ENCODE data around the gene ZNF136.

Gene ZNF136

DNA sequence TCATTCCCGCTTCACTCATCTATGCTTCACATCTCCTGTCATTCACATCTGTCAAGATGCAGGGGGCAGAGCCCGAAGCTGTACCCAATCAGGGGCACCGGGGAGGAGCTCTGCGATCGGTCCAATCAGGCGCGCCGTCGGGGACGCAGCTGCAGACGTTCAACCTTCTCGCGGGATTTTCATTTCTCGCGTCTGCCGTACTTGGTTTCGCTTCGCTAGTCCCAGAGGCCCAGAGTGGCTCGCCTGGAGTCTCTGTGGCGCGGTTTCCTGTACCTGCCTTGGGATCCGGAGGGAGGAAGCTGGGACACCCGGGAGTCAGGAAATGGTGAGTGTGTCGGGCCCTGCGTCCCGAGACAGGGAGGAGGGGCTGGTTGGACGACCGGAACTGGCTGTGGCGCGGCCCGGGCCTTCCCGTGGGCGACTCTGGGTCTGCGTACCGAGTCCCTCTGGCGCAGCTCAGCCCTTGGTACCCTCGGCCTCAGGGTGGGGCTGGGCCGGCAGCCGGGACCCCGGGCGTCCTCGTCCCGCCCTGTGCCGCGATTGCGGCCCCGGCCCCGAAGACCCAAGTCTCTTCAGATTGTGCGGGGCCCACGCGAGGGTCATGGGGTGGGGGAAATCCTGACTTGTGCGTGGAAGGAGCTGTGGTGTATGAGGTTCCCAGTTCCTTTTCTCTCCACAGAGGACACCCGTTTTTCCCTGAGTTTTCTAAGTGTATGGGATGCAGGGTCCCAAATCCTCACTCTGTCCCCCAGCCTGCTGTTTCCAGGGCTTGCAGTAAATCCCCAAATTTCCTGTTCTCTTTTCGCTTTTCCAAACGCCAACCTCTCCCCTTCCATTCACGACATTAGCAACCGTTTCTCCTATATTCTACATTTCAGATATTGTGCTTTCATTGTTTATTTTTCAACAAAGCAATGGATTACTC is at the start of gene ZNF136:
ZNF136 (plus strand) TSS at position 215 of the 925 bp plus-strand sequence; CDS start at position 323, 108 bp downstream.
- Histone ChIP-seq H3K4me3 (ENCODE audit: low read depth, low read length) (peak within 1 kb of the TSS; percentile 88), H3K9ac (ENCODE audit: low read depth, low read length) (peak within 1 kb of the TSS; percentile 84), H3K4me1 (ENCODE audit: control insufficient read depth, insufficient read depth, low read length) (peaks cover 2% of the 10 kb centered on the region), H3K27me3 (ENCODE audit: control insufficient read depth, insufficient read depth, low read length) (no peaks in the 10 kb centered on the region), H3K9me3 (ENCODE audit: control insufficient read depth, insufficient read depth, low read length) (no peaks in the 10 kb centered on the region), H3K36me3 (ENCODE audit: control insufficient read depth, insufficient read depth, low read length) (no peaks in the 10 kb centered on the region)

DNA sequence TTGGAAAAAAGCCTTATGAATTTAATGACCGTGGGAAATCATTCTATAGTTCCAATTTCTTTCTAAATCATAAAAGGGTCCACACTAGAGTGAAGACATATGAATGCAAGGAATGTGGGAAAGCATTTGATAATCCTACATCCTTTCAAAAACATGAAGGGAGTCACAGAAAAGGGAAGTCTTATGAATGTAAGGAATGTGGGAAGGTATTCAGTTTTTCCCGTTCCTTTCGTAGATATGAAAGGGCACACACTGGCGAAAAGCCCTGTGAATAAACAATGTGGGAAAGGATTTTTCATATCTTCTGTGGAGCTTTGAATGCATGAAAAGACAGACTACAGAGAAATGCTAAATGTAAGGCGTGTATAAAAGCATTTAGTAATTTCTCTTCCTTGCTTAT is 49.8 kb upstream of the ZNF136 start:
- Histone ChIP-seq H3K27me3 (ENCODE audit: control insufficient read depth, insufficient read depth, low read length) (no peaks in the 10 kb centered on the region), H3K9me3 (ENCODE audit: control insufficient read depth, insufficient read depth, low read length) (peaks cover 37% of the 10 kb centered on the region), H3K9ac (ENCODE audit: low read depth, low read length) (no peak overlapping the region), H3K36me3 (ENCODE audit: control insufficient read depth, insufficient read depth, low read length) (peaks cover 42% of the 10 kb centered on the region), H3K4me1 (ENCODE audit: control insufficient read depth, insufficient read depth, low read length) (no peaks in the 10 kb centered on the region), H3K4me3 (ENCODE audit: low read depth, low read length) (no peak overlapping the region)

- Histone ChIP-seq H3K36me3 (ENCODE audit: control insufficient read depth, insufficient read depth, low read length) (peaks cover 13% of the 10 kb centered on the region), H3K4me3 (ENCODE audit: low read depth, low read length) (no peak overlapping the region), H3K4me1 (ENCODE audit: control insufficient read depth, insufficient read depth, low read length) (no peaks in the 10 kb centered on the region), H3K9ac (ENCODE audit: low read depth, low read length) (no peak overlapping the region), H3K27me3 (ENCODE audit: control insufficient read depth, insufficient read depth, low read length) (no peaks in the 10 kb centered on the region), H3K9me3 (ENCODE audit: control insufficient read depth, insufficient read depth, low read length) (peaks cover 12% of the 10 kb centered on the region)
Measured at GRCh38 chr19:12117201-12117970, 45.5 kb upstream of the ZNF136 start.

GRCh38 chr19:12126707-12127106 is 36.2 kb upstream of the ZNF136 start:
- Histone ChIP-seq H3K36me3 (ENCODE audit: control insufficient read depth, insufficient read depth, low read length) (no peaks in the 10 kb centered on the region), H3K9me3 (ENCODE audit: control insufficient read depth, insufficient read depth, low read length) (peaks cover under 1% of the 10 kb centered on the region), H3K4me3 (ENCODE audit: low read depth, low read length) (no peak overlapping the region), H3K4me1 (ENCODE audit: control insufficient read depth, insufficient read depth, low read length) (no peaks in the 10 kb centered on the region), H3K27me3 (ENCODE audit: control insufficient read depth, insufficient read depth, low read length) (no peaks in the 10 kb centered on the region), H3K9ac (ENCODE audit: low read depth, low read length) (no peak overlapping the region)

DNA sequence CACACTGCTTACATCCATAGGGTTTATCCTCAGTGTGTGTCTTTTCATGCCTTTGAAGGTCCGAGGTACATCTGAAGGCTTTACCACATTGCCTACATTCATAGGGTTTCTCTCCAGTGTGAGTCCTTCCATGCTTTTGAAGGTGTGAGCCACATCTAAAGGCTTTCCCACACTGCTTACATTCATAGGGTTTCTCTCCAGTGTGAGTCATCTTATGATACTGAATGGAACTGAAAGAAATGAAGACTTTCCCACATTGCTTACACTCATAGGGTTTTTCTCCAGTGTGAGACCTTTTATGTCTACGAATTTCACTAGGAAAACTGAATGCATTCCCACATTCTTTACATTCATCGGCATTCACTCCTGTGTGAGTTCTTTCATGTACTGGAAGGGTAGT is 29.8 kb upstream of the ZNF136 start:
- Histone ChIP-seq H3K4me1 (ENCODE audit: control insufficient read depth, insufficient read depth, low read length) (no peaks in the 10 kb centered on the region), H3K4me3 (ENCODE audit: low read depth, low read length) (no peak overlapping the region), H3K36me3 (ENCODE audit: control insufficient read depth, insufficient read depth, low read length) (peaks cover 26% of the 10 kb centered on the region), H3K9me3 (ENCODE audit: control insufficient read depth, insufficient read depth, low read length) (peaks cover 22% of the 10 kb centered on the region), H3K27me3 (ENCODE audit: control insufficient read depth, insufficient read depth, low read length) (no peaks in the 10 kb centered on the region), H3K9ac (ENCODE audit: low read depth, low read length) (no peak overlapping the region)

- no peak overlapping the region for H3K9ac ChIP-seq (ENCODE audit: low read depth, low read length)
- peaks cover 3% of the 10 kb centered on the region for H3K4me1 ChIP-seq (ENCODE audit: control insufficient read depth, insufficient read depth, low read length)
- H3K36me3 ChIP-seq (ENCODE audit: control insufficient read depth, insufficient read depth, low read length) = peaks cover 23% of the 10 kb centered on the region
- H3K9me3 ChIP-seq (ENCODE audit: control insufficient read depth, insufficient read depth, low read length) = peaks cover 15% of the 10 kb centered on the region
- no peak overlapping the region for H3K4me3 ChIP-seq (ENCODE audit: low read depth, low read length)
- H3K27me3 ChIP-seq (ENCODE audit: control insufficient read depth, insufficient read depth, low read length) = no peaks in the 10 kb centered on the region
Measured at GRCh38 chr19:12137221-12137940, 25.5 kb upstream of the ZNF136 start.

- H3K4me3 ChIP-seq (ENCODE audit: low read depth, low read length) = peak overlapping the region; percentile 87
- no peaks in the 10 kb centered on the region for H3K9me3 ChIP-seq (ENCODE audit: control insufficient read depth, insufficient read depth, low read length)
- H3K36me3 ChIP-seq (ENCODE audit: control insufficient read depth, insufficient read depth, low read length) = peaks cover 6% of the 10 kb centered on the region
- H3K27me3 ChIP-seq (ENCODE audit: control insufficient read depth, insufficient read depth, low read length) = no peaks in the 10 kb centered on the region
- H3K4me1 ChIP-seq (ENCODE audit: control insufficient read depth, insufficient read depth, low read length) = peaks cover 3% of the 10 kb centered on the region
- peak overlapping the region; percentile 32 for H3K9ac ChIP-seq (ENCODE audit: low read depth, low read length)
Measured at GRCh38 chr19:12139269-12139668, 23.6 kb upstream of the ZNF136 start.

GRCh38 chr19:12139885-12140544 is 22.9 kb upstream of the ZNF136 start, which contains the start of gene ZNF20:
Gene ZNF20, minus strand, starts transcription at chr19:12140350. Its CDS starts 168 bp downstream, at chr19:12140182.
- Histone ChIP-seq H3K36me3 (ENCODE audit: control insufficient read depth, insufficient read depth, low read length) (no peaks in the 10 kb centered on the region), H3K9me3 (ENCODE audit: control insufficient read depth, insufficient read depth, low read length) (no peaks in the 10 kb centered on the region)

GRCh38 chr19:12140545-12141404 is 22.1 kb upstream of the ZNF136 start:
- Histone ChIP-seq H3K27me3 (ENCODE audit: control insufficient read depth, insufficient read depth, low read length) (no peaks in the 10 kb centered on the region), H3K4me3 (ENCODE audit: low read depth, low read length) (peak overlapping the region; percentile 87), H3K9ac (ENCODE audit: low read depth, low read length) (no peak overlapping the region), H3K4me1 (ENCODE audit: control insufficient read depth, insufficient read depth, low read length) (peaks cover 3% of the 10 kb centered on the region), H3K36me3 (ENCODE audit: control insufficient read depth, insufficient read depth, low read length) (peaks cover 6% of the 10 kb centered on the region), H3K9me3 (ENCODE audit: control insufficient read depth, insufficient read depth, low read length) (peaks cover 4% of the 10 kb centered on the region)

More at GRCh38 chr19:12139885-12140544, 22.9 kb upstream of the ZNF136 start, which contains the start of gene ZNF20:
- no peaks in the 10 kb centered on the region for H3K27me3 ChIP-seq (ENCODE audit: control insufficient read depth, insufficient read depth, low read length)
- H3K4me3 ChIP-seq (ENCODE audit: low read depth, low read length) = peak within 1 kb of the TSS; percentile 87
- peaks cover 3% of the 10 kb centered on the region for H3K4me1 ChIP-seq (ENCODE audit: control insufficient read depth, insufficient read depth, low read length)
- H3K9ac ChIP-seq (ENCODE audit: low read depth, low read length) = peak within 1 kb of the TSS; percentile 79

GRCh38 chr19:12141405-12141736 is 21.5 kb upstream of the ZNF136 start:
- H3K36me3 ChIP-seq (ENCODE audit: control insufficient read depth, insufficient read depth, low read length) = peaks cover 12% of the 10 kb centered on the region
- H3K9ac ChIP-seq (ENCODE audit: low read depth, low read length) = no peak overlapping the region
- no peak overlapping the region for H3K4me3 ChIP-seq (ENCODE audit: low read depth, low read length)
- H3K27me3 ChIP-seq (ENCODE audit: control insufficient read depth, insufficient read depth, low read length) = no peaks in the 10 kb centered on the region
- H3K9me3 ChIP-seq (ENCODE audit: control insufficient read depth, insufficient read depth, low read length) = peaks cover 9% of the 10 kb centered on the region
- H3K4me1 ChIP-seq (ENCODE audit: control insufficient read depth, insufficient read depth, low read length) = peaks cover 3% of the 10 kb centered on the region
